ENCODE measurements around the gene SORCS3.

GRCh38 chr10:104659809-104660208 lies 18.7 kb downstream of the SORCS3 start:
- no peak for TF ChIP-seq CTCF (IDR thresholded peaks at IDR 0.05)
- TF ChIP-seq ZFX (IDR thresholded peaks at IDR 0.05; ENCODE audit: borderline replicate concordance), result no peak
